RWPE1 (cell line): ENCODE measurements around the gene PCDHGA11.
"Not testable (repeated sequence)": the region's sequence is repeated elsewhere in the genome, so short reads cannot be mapped to it uniquely, and the experiment has no call there.

Experiments
- CTCF ChIA-PET: fragments of 350-600 bp; sonication (Branson Sonifier 250); formaldehyde crosslinking; extraction: SDS; loops from one replicate; lab custom pipeline; 2021; lab: Yijun Ruan, JAX
- POLR2A ChIA-PET: fragments of 400-600 bp; formaldehyde crosslinking; extraction: SDS; loops from one replicate; lab custom pipeline; 2020; ENCODE audit warnings: antibody characterized with exemption; ENCODE audit not compliant: low non-redundant PET; lab: Yijun Ruan, JAX
- DNase-seq: peaks from one replicate; pipeline ENCODE4 v3.0.0; 2012; ENCODE audit warnings: low spot score
- H3K27ac ChIP-seq: fragments of 450-650 bp; 2 replicates; pipeline ENCODE4 v1.5.1; 2017
- CTCF ChIP-seq: fragments of 450-650 bp; conservative IDR thresholded peaks from 2 replicates; pipeline ENCODE4 v1.5.1; 2017; ENCODE audit warnings: low read depth, mild to moderate bottlenecking

PCDHGA11 gene

GRCh38 chr5:141411575-141411974 lies 9.3 kb upstream of the PCDHGA11 start:
- CTCF ChIA-PET, result interaction anchor here (3.3 kb wide), 1 partner anchor 152 kb away, joined by 11 read pairs; no protein-coding TSS in a partner anchor
- H3K27ac ChIP-seq, result no peak overlapping the region
- TF ChIP-seq CTCF, result no peak
- DNase-seq, result no peak
- POLR2A ChIA-PET, result no interaction called here

GRCh38 chr5:141412854-141413539 lies 7.9 kb upstream of the PCDHGA11 start, which contains the start of gene PCDHGA10:
TSS of gene PCDHGA10 (plus strand) at chr5:141412987. CDS start at chr5:141413176, 189 bp downstream.
- no peak for TF ChIP-seq CTCF
- CTCF ChIA-PET, result interaction anchor here (0.9 to 3.3 kb wide), 4 partner anchors 30 to 151 kb away, joined by 3 to 11 read pairs (median 4); partner anchors contain the start of genes PCDHGA7 and PCDHGB2
- peak; percentile 29 for DNase-seq
- H3K27ac ChIP-seq, result no peak within 1 kb of the TSS
- POLR2A ChIA-PET, result no interaction called here

- ChIA-PET POLR2A (no interaction called here), CTCF (interaction anchor here (3.3 kb wide), 1 partner anchor 150 kb away, joined by 11 read pairs; no protein-coding TSS in a partner anchor)
- no peak for DNase-seq
- TF ChIP-seq CTCF, result no peak
- no peak overlapping the region for H3K27ac ChIP-seq
These were observed 7.2 kb upstream of the PCDHGA11 start for GRCh38 chr5:141413540-141414069.

- POLR2A ChIA-PET, H3K27ac ChIP-seq, DNase-seq: not testable (repeated sequence)
- CTCF ChIA-PET, result interaction anchor here (0.5 to 3.3 kb wide), 2 partner anchors 23 to 149 kb away, joined by 4 to 11 read pairs; no protein-coding TSS in a partner anchor
These were observed 6.1 kb upstream of the PCDHGA11 start for GRCh38 chr5:141414548-141415274.

GRCh38 chr5:141415275-141415618 lies 5.6 kb upstream of the PCDHGA11 start:
- H3K27ac ChIP-seq, DNase-seq, POLR2A ChIA-PET: not testable (repeated sequence)
- CTCF ChIA-PET, result interaction anchor here (0.6 kb wide), 1 partner anchor 152 kb away, joined by 3 read pairs; no protein-coding TSS in a partner anchor

GRCh38 chr5:141417494-141418172 lies 3.2 kb upstream of the PCDHGA11 start, which contains the start of gene PCDHGB7:
TSS of gene PCDHGB7 (plus strand) at chr5:141417677. CDS start at chr5:141417860, 183 bp downstream.
- CTCF ChIA-PET, result interaction anchor here (0.5 to 1.7 kb wide), 21 partner anchors 10 to 691 kb away, joined by 3 to 7 read pairs (median 3); partner anchors contain the start of genes PCDHB9, PCDHGA3, PCDHGA9 and PCDHGB6
- DNase-seq, result peak; percentile 56
- TF ChIP-seq CTCF, result peak; percentile 82
- H3K27ac ChIP-seq, result peak within 1 kb of the TSS; percentile 48
- POLR2A ChIA-PET, result not testable (repeated sequence)
